ENCODE results near the gene MBNL1.

MBNL1 gene

GRCh38 chr3:152252755-152253154 lies 16.0 kb upstream of the MBNL1 start:
- DNase-seq, result no peak

- no peak for DNase-seq
These were observed 15.2 kb upstream of the MBNL1 start for GRCh38 chr3:152253514-152253913.

GRCh38 chr3:152254041-152254440 lies 14.7 kb upstream of the MBNL1 start:
- DNase-seq, result no peak

GRCh38 chr3:152255290-152255689 lies 13.4 kb upstream of the MBNL1 start:
- no peak for DNase-seq

GRCh38 chr3:152256851-152257562 lies 11.7 kb upstream of the MBNL1 start:
- no peak for DNase-seq

- no peak for DNase-seq
These were observed 11.1 kb upstream of the MBNL1 start for GRCh38 chr3:152257563-152258035.

GRCh38 chr3:152258448-152259393 lies 10.0 kb upstream of the MBNL1 start:
- DNase-seq, result peak in 1 of 56 donors; percentile 10

- no peak for DNase-seq
These were observed 9.3 kb upstream of the MBNL1 start for GRCh38 chr3:152259468-152259867.

GRCh38 chr3:152260026-152260425 lies 8.7 kb upstream of the MBNL1 start:
- DNase-seq, result no peak

GRCh38 chr3:152260529-152260928 lies 8.2 kb upstream of the MBNL1 start:
- no peak for DNase-seq

- DNase-seq, result no peak
These were observed 7.4 kb upstream of the MBNL1 start for GRCh38 chr3:152261329-152261728.

- DNase-seq, result no peak
These were observed 5.0 kb upstream of the MBNL1 start for GRCh38 chr3:152263711-152264110.

- no peak for DNase-seq
These were observed 4.4 kb upstream of the MBNL1 start for GRCh38 chr3:152264378-152264777.

GRCh38 chr3:152266221-152266995 lies 2.3 kb upstream of the MBNL1 start:
- peak in 9 of 56 donors; percentile 4 to 53 (median 22) for DNase-seq

- peak in 2 of 56 donors; percentile 55 to 79 for DNase-seq
These were observed 736 bp upstream of the MBNL1 start for GRCh38 chr3:152267831-152268554.

GRCh38 chr3:152269056-152269830 lies 514 bp downstream of the MBNL1 start:
- DNase-seq, result peak in 39 of 56 donors; percentile 28 to 88 (median 64)

- peak in 21 of 56 donors; percentile 4 to 67 (median 34) for DNase-seq
These were observed 1.4 kb downstream of the MBNL1 start for GRCh38 chr3:152269831-152270734.

- no peak for DNase-seq
These were observed 2.2 kb downstream of the MBNL1 start for GRCh38 chr3:152270937-152271336.
